IPS DF 19.7 (cell line): Measurements from ENCODE around the gene SLC25A39.

Experiments used
- DNase-seq: peaks from one replicate; pipeline ENCODE4 v3.0.0-alpha.2; 2013; ENCODE audit warnings: low read depth, low spot score

The SLC25A39 gene

DNA sequence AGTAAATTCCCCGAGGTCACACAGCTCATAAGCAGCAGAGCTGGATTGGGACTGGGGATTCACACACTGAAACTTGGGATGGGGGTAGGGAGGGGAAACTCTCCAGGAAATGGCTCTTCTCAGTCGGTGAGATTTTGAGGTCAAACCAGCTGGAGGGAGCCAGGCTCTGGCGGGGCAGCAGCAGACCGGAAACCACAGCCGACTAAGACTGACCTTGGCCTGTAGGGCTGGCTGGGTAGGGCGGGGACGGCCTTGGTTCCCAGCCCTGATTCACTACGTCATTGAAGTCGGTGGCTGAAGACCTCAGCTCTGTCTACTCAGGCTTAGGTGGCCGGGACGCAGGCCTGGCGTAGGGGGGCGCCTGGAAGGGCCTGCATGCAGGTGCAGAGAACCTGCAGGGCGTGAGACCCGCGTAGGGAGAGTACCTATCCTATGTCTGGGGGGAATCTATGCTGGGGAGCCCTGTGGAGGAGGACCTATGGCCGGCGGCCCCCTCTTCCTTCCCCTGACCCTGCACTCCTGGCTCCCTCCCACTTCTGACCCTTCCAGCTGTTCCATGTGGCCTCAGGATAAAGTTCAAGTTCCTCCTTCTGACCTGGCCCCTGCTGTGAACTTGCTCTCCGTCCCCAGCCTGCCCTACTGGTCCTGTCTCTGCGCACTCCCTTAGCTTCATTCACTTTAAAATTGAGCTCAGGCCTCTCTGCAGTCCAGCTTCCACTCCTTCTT is 44.8 kb downstream of the SLC25A39 start:
- peak; percentile 48 for DNase-seq

DNA sequence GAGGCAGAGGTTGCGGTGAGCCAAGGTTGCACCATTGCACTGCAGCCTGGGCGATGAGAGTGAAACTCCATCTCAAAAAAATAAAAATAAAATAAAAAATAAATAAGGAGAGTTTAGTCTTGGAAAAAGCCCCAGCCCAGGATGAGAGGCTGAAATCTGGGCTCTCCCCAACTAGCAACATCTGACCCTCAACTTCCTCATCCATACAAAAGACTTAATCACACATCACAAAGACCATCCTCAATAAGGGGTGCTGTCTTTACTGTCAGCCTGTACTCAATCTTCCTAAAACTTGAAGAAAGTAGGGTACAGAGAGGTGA is 45.3 kb downstream of the SLC25A39 start:
- no peak for DNase-seq

DNA sequence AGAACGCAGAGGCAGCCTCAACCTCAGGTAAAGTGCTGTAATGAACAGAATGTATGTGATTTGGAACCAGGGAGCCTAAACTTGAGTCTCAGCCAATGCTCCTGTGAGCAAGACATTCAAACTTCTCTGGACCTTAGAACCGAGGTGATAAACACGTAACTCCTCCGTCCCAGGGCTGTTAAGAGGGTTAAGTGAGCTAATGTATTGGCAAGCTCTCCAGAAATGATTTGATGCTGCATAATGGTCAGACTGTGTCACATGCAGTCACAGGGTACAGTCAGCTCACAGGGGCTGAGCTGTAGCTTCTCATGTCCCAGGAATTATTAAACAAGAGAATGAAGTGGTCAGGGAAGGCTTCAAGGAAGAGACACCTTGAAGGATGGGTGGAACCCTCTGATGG is 46.6 kb downstream of the SLC25A39 start:
- no peak for DNase-seq

DNA sequence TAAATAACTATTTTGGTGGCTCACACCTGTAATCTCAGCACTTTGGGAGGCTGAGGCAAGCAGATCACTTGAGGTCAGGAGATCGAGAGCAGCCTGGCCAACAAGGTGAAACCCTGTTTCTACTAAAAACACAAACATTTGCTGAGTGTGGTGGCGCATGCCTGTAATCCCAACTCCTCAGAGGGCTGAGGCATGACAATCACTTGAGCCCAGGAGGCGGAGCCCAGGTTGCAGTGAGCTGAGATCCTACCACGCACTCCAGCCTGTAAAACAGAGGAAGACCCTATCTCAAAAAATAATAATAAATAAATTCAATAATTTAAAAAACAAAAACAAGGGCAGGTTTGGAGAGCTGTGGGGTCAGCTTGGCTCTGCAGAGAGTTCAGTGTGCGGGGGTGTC is 51.0 kb downstream of the SLC25A39 start:
- no peak for DNase-seq

DNA sequence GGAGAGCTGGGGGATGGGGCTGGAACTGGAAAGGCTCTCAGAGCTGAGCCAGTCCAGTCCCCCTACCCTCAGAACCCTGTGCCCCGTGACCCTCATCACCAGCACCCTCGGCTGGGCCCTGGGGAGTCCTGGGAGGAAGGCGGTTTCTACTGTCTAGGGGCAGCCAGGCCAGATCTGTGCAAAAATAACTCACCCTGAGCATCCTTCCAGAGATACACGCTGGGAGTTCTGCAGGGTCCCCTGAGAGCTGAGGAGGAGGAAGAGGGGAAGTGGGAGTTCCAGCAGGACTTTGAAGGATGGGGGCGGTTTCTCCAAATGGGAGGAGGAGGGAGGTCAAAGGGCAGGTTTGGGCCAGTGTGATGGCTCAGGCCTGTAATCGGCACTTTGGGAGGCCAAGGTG is 51.7 kb downstream of the SLC25A39 start:
- no peak for DNase-seq

DNA sequence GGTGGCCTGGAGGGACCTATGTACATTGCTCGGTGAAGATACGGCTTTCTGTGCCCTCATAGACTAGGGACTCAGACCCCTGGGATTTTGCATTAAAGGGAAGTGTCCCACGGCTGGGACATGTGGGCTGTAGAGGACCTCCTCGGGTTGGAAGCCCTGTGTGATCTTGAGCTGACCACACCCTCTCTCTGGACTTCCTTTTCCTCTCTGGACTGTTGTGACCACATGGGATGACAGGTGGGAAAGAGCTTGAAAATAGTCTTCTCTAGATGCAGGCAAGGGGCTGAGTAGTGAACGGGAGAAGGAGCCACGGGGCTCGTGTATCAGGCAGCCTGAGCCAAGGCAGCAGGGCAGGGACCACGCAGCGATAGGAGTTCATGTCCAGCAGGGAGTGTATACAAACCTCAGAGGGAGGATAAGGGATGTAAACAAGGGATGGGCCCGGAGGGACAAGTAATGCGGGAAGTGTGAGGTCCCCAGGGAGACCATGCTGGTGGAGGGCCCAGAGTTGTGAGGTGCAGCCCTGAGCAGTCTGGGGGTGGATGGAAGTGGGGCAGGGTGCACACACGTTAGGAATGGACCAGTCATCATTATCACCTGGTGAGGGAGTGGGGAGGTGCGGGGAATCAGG is 52.2 kb downstream of the SLC25A39 start:
- DNase-seq: no peak
